NCI-H2171 (cell line): Measurements from ENCODE around the gene TGFBR3L.
"Not testable (repeated sequence)": the region's sequence is repeated elsewhere in the genome, so short reads cannot be mapped to it uniquely, and the experiment has no call there.

Source experiments
- DNase-seq: peaks from one replicate; lab custom pipeline; 2025; lab: John Stamatoyannopoulos, UW

The TGFBR3L gene

GRCh38 chr19:7961082-7961481 is 46.5 kb downstream of the TGFBR3L start:
- not testable (repeated sequence) for DNase-seq

GRCh38 chr19:7961920-7962626 is 47.4 kb downstream of the TGFBR3L start:
- DNase-seq: no peak

- DNase-seq: no peak
These were observed 48.1 kb downstream of the TGFBR3L start for GRCh38 chr19:7962644-7963268.

GRCh38 chr19:7963566-7963965 is 48.9 kb downstream of the TGFBR3L start:
- DNase-seq: no peak

- DNase-seq: no peak
These were observed 50.7 kb downstream of the TGFBR3L start for GRCh38 chr19:7965259-7965841.

- DNase-seq: no peak
These were observed 51.5 kb downstream of the TGFBR3L start for GRCh38 chr19:7965921-7966665.

GRCh38 chr19:7968008-7968795 is 53.6 kb downstream of the TGFBR3L start:
- DNase-seq: no peak
